ENCODE measurements around the gene ZNF750. TPM values are rescaled to one million over a fixed set of nuclear protein-coding genes. Genes with fewer than 3 reads are reported as not detected.
A peak's percentile ranks its signal among the peaks of the same experiment; 100 is the strongest.
"Not testable (repeated sequence)": the region's sequence is repeated elsewhere in the genome, so short reads cannot be mapped to it uniquely, and the experiment has no call there.

ZNF750 gene
- total RNA-seq, 1 donor from 2014 or later, result 4.7 TPM

DNA sequence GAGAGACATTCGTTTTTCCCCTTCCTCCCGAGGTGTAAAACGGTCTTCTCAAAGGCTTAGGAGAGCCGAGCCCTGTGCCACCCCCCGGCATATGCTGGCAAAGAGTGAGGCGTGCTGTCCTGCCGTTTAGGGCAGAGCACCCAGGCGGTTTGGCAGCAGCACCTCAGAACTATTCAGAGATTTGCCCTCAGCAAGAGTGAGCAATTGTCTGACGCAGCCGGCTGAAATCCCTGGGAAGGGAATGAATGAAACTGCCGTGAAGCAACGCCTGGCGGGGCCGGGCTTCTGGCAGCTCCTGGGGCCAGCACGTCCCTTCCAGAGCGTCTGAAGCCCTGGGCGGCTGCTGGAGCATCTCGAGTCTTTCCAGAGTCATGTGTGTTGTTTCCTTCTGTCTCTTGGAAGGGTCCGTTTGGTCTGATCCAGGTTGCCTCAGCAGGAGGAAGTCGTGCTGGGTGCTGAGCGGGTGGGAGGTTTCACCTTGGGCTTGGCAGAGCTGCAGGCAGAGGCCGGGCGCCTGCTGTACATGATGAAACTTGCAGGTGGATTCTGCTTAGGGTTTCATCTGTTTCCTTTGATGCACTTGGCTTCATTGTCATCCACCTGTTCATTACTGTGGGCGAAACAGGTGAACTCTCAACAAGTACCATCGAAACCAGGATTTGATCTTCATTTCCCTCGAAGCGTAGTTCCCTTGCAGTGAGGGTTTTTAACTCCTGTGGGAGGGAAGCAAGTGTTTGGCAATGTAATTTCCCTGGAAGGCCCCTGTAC lies 52.6 kb downstream of the ZNF750 start:
- no peak for DNase-seq
- no peaks in the 10 kb centered on the region for H3K9me3 ChIP-seq
- H3K4me1 ChIP-seq, result peaks cover 3% of the 10 kb centered on the region
- no peak for ATAC-seq
- H3K27ac ChIP-seq, result no peak overlapping the region
- H3K27me3 ChIP-seq (ENCODE audit: low read depth), result no peaks in the 10 kb centered on the region
- intact Hi-C loops (cut with DNase I), result loop anchor here (10.0 kb wide), 1 partner anchor 128 kb away; no protein-coding TSS in a partner anchor
- no peak overlapping the region for H3K4me3 ChIP-seq
- TF ChIP-seq, protein P1, sequence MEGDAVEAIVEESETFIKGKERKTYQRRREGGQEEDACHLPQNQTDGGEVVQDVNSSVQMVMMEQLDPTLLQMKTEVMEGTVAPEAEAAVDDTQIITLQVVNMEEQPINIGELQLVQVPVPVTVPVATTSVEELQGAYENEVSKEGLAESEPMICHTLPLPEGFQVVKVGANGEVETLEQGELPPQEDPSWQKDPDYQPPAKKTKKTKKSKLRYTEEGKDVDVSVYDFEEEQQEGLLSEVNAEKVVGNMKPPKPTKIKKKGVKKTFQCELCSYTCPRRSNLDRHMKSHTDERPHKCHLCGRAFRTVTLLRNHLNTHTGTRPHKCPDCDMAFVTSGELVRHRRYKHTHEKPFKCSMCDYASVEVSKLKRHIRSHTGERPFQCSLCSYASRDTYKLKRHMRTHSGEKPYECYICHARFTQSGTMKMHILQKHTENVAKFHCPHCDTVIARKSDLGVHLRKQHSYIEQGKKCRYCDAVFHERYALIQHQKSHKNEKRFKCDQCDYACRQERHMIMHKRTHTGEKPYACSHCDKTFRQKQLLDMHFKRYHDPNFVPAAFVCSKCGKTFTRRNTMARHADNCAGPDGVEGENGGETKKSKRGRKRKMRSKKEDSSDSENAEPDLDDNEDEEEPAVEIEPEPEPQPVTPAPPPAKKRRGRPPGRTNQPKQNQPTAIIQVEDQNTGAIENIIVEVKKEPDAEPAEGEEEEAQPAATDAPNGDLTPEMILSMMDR (IDR thresholded peaks at IDR 0.05), result no peak
- peaks cover 18% of the 10 kb centered on the region for H3K36me3 ChIP-seq

DNA sequence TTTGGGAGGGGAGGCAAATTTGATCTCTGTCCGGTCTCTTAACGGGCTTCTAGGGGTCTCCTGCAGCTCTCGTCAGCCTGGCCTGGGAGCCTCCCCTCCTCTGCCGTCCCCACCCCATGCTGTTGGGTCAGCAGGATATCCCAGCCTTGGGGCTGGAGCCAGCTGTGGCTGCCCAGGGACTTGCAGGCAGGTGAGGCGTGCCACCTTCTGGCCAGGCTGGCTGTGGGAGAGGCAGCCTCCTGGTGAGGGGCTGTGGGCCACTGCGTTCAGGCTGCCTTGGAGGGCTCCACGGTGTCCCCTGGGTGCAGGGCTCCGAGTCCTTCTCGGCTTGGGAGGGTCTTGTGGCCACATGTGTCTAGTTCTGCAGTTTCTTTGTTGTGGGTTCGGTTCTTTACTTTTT lies 53.4 kb downstream of the ZNF750 start:
- no peak overlapping the region for H3K27ac ChIP-seq
- ATAC-seq, result no peak
- TF ChIP-seq, protein P1 (IDR thresholded peaks at IDR 0.05), result no peak
- H3K4me1 ChIP-seq, result peaks cover 7% of the 10 kb centered on the region
- no peaks in the 10 kb centered on the region for H3K9me3 ChIP-seq
- peaks cover 25% of the 10 kb centered on the region for H3K36me3 ChIP-seq
- H3K27me3 ChIP-seq (ENCODE audit: low read depth), result no peaks in the 10 kb centered on the region
- no peak overlapping the region for H3K4me3 ChIP-seq
- intact Hi-C loops (cut with DNase I), result loop anchor here (10.0 kb wide), 1 partner anchor 128 kb away; no protein-coding TSS in a partner anchor
- DNase-seq, result no peak

DNA sequence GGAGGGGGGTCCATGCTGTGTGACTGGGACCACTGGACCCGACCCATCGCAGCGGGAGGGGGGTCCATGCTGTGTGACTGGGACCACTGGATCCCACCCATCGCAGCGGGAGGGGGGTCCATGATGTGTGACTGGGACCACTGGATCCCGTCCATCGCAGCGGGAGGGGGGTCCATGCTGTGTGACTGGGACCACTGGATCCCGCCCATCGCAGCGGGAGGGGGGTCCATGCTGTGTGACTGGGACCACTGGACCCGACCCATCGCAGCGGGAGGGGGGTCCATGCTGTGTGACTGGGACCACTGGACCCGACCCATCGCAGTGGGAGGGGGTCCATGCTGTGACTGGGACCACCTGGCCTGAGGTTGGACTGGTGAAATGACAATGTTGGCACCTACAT lies 54.2 kb downstream of the ZNF750 start:
- not testable (repeated sequence) for H3K27ac ChIP-seq; H3K4me3 ChIP-seq; H3K4me1 ChIP-seq; DNase-seq; H3K27me3 ChIP-seq (ENCODE audit: low read depth); ATAC-seq; H3K9me3 ChIP-seq
- intact Hi-C loops (cut with DNase I), result loop anchor here (10.0 kb wide), 1 partner anchor 129 kb away; no protein-coding TSS in a partner anchor
- H3K36me3 ChIP-seq, result peaks cover 25% of the 10 kb centered on the region

DNA sequence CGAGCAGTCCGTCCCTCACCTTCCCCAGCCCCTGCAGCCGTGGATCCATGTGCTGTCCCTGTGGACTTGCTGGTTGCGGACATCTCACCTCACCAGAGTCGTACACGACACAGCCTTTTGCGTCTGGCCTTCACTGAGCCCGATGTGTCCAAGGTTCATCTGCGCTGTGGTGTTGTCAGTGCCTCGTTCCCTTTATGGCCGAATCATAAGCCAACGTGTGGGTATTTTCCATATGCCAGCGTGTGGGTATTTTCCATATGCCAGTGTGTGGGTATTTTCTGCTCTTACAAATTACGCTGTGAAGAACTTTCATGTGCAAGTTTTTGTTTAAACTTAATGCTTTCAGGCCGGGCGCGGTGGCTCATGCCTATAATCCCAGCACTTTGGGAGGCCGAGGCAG lies 56.3 kb downstream of the ZNF750 start:
- no peak for ATAC-seq
- H3K9me3 ChIP-seq, result no peaks in the 10 kb centered on the region
- H3K27ac ChIP-seq, result no peak overlapping the region
- H3K36me3 ChIP-seq, result peaks cover 25% of the 10 kb centered on the region
- no peak for DNase-seq
- TF ChIP-seq, protein P1 (IDR thresholded peaks at IDR 0.05), result no peak
- peaks cover 7% of the 10 kb centered on the region for H3K4me1 ChIP-seq
- no peaks in the 10 kb centered on the region for H3K27me3 ChIP-seq (ENCODE audit: low read depth)
- no peak overlapping the region for H3K4me3 ChIP-seq
- intact Hi-C loops (cut with DNase I), result loop anchor here (10.0 kb wide), 1 partner anchor 131 kb away; no protein-coding TSS in a partner anchor

DNA sequence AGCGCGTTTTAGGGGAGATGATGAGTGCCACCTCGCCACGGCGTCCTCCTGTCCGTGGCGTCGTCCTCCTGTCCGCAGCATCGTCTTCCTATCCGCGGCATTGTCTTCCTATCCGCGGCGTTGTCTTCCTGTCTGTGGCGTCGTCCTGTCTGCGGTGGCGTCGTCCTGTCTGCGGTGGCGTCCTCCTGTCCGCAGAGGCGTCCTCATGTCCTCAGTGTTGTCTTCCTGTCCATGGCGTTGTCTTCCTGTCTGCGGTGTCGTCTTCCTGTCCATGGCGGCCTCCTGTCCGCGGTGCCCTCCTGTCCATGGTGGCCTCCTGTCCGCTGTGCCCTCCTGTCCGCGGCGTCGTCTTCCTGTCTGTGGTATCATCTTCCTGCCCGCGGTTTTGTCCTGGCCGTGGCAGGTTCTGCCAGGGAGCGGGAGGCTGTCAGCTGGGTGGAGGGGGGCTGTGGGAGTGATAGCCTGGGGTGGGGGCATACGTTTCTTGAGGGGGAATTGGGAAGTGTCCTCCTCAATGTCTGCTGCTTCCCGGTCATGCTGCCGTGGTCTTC lies 57.1 kb downstream of the ZNF750 start:
- no peak for DNase-seq
- TF ChIP-seq, protein P1 (IDR thresholded peaks at IDR 0.05), result no peak
- Histone ChIP-seq H3K27me3 (ENCODE audit: low read depth) (no peaks in the 10 kb centered on the region), H3K27ac (peak overlapping the region; percentile 59), H3K4me1 (peaks cover 7% of the 10 kb centered on the region), H3K9me3 (no peaks in the 10 kb centered on the region), H3K4me3 (no peak overlapping the region), H3K36me3 (peaks cover 27% of the 10 kb centered on the region)
- intact Hi-C loops (cut with DNase I), result loop anchor here (10.0 kb wide), 1 partner anchor 132 kb away; no protein-coding TSS in a partner anchor
- peak in 1 of 2 donors; percentile 14 for ATAC-seq

DNA sequence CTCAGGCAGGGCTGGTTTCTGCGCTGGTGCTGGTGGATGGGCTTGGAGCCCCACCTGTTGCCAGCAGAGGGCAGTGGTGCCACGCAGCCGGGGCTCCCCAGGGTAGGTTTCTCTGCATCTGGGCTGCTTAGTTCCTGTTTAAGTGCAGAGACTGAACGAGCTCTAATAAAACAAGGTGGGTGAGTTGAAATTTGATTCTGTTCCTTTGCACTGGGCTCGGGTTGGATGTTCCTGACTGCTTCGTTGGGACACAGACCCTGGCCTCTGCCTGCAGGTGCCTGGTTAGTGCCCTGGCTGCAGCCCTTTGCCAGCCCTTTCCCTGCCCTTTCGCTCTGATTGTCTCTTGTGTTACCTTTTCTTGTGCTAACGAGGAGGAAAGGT lies 57.9 kb downstream of the ZNF750 start:
- no peaks in the 10 kb centered on the region for H3K9me3 ChIP-seq
- DNase-seq, result peak; percentile 89
- TF ChIP-seq, protein P1 (IDR thresholded peaks at IDR 0.05), result peak; percentile 98
- H3K4me1 ChIP-seq, result peaks cover 7% of the 10 kb centered on the region
- peak overlapping the region; percentile 59 for H3K27ac ChIP-seq
- intact Hi-C loops (cut with DNase I), result loop anchor here (10.0 kb wide), 1 partner anchor 133 kb away; no protein-coding TSS in a partner anchor
- no peak overlapping the region for H3K4me3 ChIP-seq
- peaks cover 27% of the 10 kb centered on the region for H3K36me3 ChIP-seq
- peak; percentile 96 to 98 for ATAC-seq
- H3K27me3 ChIP-seq (ENCODE audit: low read depth), result no peaks in the 10 kb centered on the region
